ACC112 (cell line): ENCODE data around the gene PEX11G.

Experiments used
- H2AFZ ChIP-seq: fragments of 200-600 bp; sonication (generic); one replicate; pipeline ENCODE4 v1.6.0; 2017; ENCODE audit warnings: antibody characterized with exemption, low read length; ENCODE audit not compliant: unreplicated experiment
- H3K27ac ChIP-seq: fragments of 200-600 bp; sonication (generic); 2 replicates; pipeline ENCODE4 v1.5.1; 2014; ENCODE audit warnings: low read depth, mild to moderate bottlenecking, antibody characterized with exemption, low read length, moderate library complexity
- H3K27me3 ChIP-seq: fragments of 200-600 bp; sonication (generic); 2 replicates; pipeline ENCODE4 v1.6.1; 2014; ENCODE audit warnings: mild to moderate bottlenecking, antibody characterized with exemption, low read length, moderate library complexity, mixed read lengths; ENCODE audit not compliant: insufficient read depth
- H3K36me3 ChIP-seq: fragments of 200-600 bp; sonication (generic); 2 replicates; pipeline ENCODE4 v1.6.1; 2016; ENCODE audit warnings: mild to moderate bottlenecking, antibody characterized with exemption, low read length, moderate library complexity, mixed read lengths; ENCODE audit not compliant: insufficient read depth
- H3K4me1 ChIP-seq: fragments of 200-600 bp; sonication (generic); one replicate; pipeline ENCODE4 v1.6.1; 2016; ENCODE audit warnings: low read length, mixed read lengths; ENCODE audit not compliant: insufficient read depth, unreplicated experiment, control insufficient read depth
- H3K4me3 ChIP-seq: fragments of 200-600 bp; sonication (generic); 2 replicates; pipeline ENCODE4 v1.5.1; 2014; ENCODE audit warnings: mild to moderate bottlenecking, low read depth, low read length
- H3K79me2 ChIP-seq: fragments of 200-600 bp; sonication (generic); one replicate; pipeline ENCODE4 v1.6.0; 2016; ENCODE audit warnings: low read length; ENCODE audit not compliant: control insufficient read depth, unreplicated experiment, insufficient read depth

Gene PEX11G

DNA sequence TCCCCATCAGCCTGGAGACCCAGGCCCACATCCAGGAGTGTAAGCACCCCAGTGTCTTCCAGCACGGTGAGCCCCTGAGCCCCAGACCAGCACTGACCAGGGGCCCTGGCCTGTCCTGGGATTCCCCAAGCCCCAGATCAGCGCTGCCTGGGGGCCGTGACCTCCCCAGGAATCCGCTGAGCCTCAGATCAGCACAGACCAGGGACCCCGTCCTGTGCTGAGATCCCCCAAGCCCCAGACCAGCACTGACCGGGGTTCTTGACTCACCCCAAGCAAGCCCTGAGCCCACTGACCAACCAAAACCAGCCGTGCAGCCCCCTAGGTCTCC, 39.3 kb upstream of the PEX11G start:
- no peaks in the 10 kb centered on the region for H3K27me3 ChIP-seq
- no peak overlapping the region for H3K4me3 ChIP-seq
- peaks cover 9% of the 10 kb centered on the region for H3K79me2 ChIP-seq
- H3K4me1 ChIP-seq: no peaks in the 10 kb centered on the region
- H3K36me3 ChIP-seq: no peaks in the 10 kb centered on the region
- no peak overlapping the region for H2AFZ ChIP-seq
- no peak overlapping the region for H3K27ac ChIP-seq

GRCh38 chr19:7527516-7528191, 38.8 kb upstream of the PEX11G start:
- Histone ChIP-seq H3K36me3 (no peaks in the 10 kb centered on the region), H3K27me3 (no peaks in the 10 kb centered on the region), H3K79me2 (peaks cover 11% of the 10 kb centered on the region), H2AFZ (no peak overlapping the region), H3K27ac (no peak overlapping the region), H3K4me1 (no peaks in the 10 kb centered on the region), H3K4me3 (no peak overlapping the region)

GRCh38 chr19:7526059-7526929, 37.5 kb upstream of the PEX11G start:
- H3K36me3 ChIP-seq: no peaks in the 10 kb centered on the region
- no peak overlapping the region for H3K4me3 ChIP-seq
- H2AFZ ChIP-seq: no peak overlapping the region
- H3K79me2 ChIP-seq: peaks cover 11% of the 10 kb centered on the region
- H3K27me3 ChIP-seq: no peaks in the 10 kb centered on the region
- H3K27ac ChIP-seq: no peak overlapping the region
- no peaks in the 10 kb centered on the region for H3K4me1 ChIP-seq

- Histone ChIP-seq H3K27me3 (no peaks in the 10 kb centered on the region), H3K79me2 (peaks cover 11% of the 10 kb centered on the region), H2AFZ (no peak overlapping the region), H3K4me3 (no peak overlapping the region), H3K27ac (no peak overlapping the region), H3K36me3 (no peaks in the 10 kb centered on the region), H3K4me1 (no peaks in the 10 kb centered on the region)
Observed at GRCh38 chr19:7524992-7525739, 36.3 kb upstream of the PEX11G start.

GRCh38 chr19:7524523-7524922, 35.7 kb upstream of the PEX11G start:
- no peaks in the 10 kb centered on the region for H3K4me1 ChIP-seq
- no peaks in the 10 kb centered on the region for H3K27me3 ChIP-seq
- H3K79me2 ChIP-seq: peaks cover 11% of the 10 kb centered on the region
- H3K36me3 ChIP-seq: no peaks in the 10 kb centered on the region
- H2AFZ ChIP-seq: no peak overlapping the region
- no peak overlapping the region for H3K27ac ChIP-seq
- H3K4me3 ChIP-seq: no peak overlapping the region

- Histone ChIP-seq H3K27ac (no peak overlapping the region; the same call in 1 of the 2 replicates), H3K36me3 (no peaks in the 10 kb centered on the region), H3K79me2 (peaks cover 11% of the 10 kb centered on the region), H2AFZ (peak overlapping the region; percentile 85), H3K4me3 (peak overlapping the region; percentile 96), H3K4me1 (no peaks in the 10 kb centered on the region), H3K27me3 (no peaks in the 10 kb centered on the region)
Observed at GRCh38 chr19:7522923-7523667, 34.3 kb upstream of the PEX11G start.

DNA sequence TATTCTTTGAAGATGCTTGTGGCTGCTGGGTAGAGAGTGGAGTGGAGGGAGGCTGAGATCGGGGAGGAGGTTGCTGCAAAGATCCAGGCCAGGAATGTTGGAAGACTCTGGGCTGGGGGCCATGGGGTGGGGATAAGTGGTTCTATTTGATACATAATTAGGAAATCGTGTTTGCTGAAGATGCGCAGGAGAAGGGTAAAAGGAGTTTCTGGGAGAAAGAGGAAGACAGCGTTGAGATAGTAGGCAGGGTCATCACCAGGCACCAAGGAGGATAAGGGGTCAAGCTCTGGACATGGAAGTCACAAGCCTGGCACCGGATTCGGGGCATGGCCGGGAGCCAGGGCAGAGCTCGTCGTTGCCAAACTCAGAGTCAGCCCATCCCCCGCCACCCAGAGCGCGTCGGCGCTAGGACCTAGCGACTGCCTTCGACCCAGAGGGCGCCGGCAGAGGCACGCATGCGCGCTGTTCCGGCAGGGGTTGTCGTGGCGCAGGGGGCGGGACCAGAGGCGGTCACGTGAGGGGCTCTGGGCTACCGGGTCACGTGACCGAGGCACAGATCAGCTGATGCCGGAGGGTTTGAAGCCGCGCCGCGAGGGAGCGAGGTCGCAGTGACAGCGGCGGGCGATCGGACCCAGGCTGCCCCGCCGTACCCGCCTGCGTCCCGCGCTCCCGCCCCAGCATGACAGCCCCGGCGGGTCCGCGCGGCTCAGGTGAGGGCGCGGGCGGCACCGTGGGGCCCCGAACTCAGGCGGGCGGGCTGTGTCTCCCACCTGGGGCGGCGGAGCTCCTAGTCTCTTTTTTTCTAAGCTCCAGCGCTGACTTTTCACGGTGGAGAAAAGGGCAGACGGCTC, 33.5 kb upstream of the PEX11G start, which contains the start of gene MCOLN1:
Gene MCOLN1 (plus strand): TSS at position 553 of the 851 bp plus-strand sequence. CDS start 127 bp downstream, at position 680.
- H3K36me3 ChIP-seq: no peaks in the 10 kb centered on the region
- H3K27ac ChIP-seq: no peak within 1 kb of the TSS; the same call in 1 of the 2 replicates
- peak within 1 kb of the TSS; percentile 85 for H2AFZ ChIP-seq

DNA sequence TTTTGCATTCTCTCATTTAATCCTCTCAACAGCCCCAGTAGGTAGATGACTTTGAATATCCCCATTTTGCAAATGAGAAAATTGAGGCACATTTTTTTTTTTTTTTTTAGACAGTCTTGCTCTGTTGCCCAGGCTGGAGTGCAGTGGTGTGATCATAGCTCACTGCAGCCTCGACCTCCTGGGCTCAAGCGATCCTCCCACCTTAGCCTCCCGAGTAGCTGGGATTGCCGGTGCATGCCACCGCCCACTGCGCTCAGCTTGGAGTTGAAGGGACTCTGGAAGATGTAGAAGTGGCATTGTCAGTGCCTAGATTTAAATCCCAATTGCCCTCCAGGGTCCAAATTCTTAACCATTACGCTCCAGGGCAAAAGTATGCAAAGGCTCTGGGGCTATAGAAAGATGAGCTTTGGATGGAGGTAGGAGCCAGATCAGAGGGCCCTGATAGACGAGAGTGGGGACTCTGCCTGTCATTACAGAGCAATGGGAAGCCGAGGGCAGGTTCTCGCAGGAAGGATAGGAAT, 32.8 kb upstream of the PEX11G start:
- Histone ChIP-seq H2AFZ (no peak overlapping the region), H3K27me3 (no peaks in the 10 kb centered on the region), H3K79me2 (peaks cover 11% of the 10 kb centered on the region), H3K36me3 (no peaks in the 10 kb centered on the region), H3K27ac (no peak overlapping the region), H3K4me3 (peak overlapping the region; percentile 96), H3K4me1 (peaks cover 3% of the 10 kb centered on the region)

More for the DNA sequence above, 33.5 kb upstream of the PEX11G start, which contains the start of gene MCOLN1:
- Histone ChIP-seq H3K79me2 (peaks cover 11% of the 10 kb centered on the region), H3K4me3 (peak within 1 kb of the TSS; percentile 96), H3K27me3 (no peaks in the 10 kb centered on the region), H3K4me1 (no peaks in the 10 kb centered on the region)

DNA sequence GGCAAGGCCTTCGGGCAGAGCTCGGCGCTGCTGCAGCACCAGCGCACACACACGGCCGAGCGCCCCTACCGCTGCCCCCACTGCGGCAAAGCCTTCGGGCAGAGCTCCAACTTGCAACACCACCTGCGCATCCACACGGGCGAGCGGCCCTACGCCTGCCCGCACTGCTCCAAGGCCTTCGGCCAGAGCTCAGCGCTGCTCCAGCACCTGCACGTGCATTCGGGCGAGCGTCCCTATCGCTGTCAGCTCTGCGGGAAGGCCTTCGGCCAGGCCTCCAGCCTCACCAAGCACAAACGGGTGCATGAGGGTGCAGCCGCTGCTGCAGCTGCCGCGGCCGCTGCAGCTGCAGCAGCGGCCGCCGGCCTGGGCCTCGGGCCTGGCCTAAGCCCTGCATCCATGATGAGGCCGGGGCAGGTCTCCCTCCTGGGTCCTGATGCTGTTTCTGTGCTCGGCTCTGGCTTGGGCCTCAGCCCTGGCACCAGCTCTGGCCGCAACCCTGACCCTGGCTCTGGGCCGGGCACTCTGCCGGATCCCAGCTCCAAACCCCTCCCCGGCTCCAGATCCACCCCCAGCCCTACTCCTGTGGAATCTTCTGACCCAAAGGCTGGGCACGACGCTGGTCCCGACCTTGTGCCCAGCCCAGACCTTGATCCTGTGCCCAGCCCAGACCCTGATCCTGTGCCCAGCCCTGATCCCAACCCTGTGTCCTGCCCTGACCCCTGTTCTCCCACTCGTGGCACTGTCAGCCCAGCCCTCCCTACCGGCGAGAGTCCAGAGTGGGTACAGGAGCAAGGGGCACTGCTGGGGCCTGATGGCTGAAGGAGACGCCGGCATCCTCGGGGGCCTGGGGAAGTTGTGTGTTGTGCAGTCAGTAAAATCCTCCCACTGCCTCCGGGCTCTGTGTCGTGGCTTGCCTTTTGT, 31.6 kb upstream of the PEX11G start:
- no peaks in the 10 kb centered on the region for H3K27me3 ChIP-seq
- H3K4me3 ChIP-seq: no peak overlapping the region
- no peak overlapping the region for H3K27ac ChIP-seq
- peaks cover 5% of the 10 kb centered on the region for H3K4me1 ChIP-seq
- H2AFZ ChIP-seq: no peak overlapping the region
- no peaks in the 10 kb centered on the region for H3K36me3 ChIP-seq
- peaks cover 11% of the 10 kb centered on the region for H3K79me2 ChIP-seq
